RKO (cell line): ENCODE results near the gene MRTFA.
A peak's percentile ranks its signal among the peaks of the same experiment; 100 is the strongest.
"Not testable (repeated sequence)": the region's sequence is repeated elsewhere in the genome, so short reads cannot be mapped to it uniquely, and the experiment has no call there.

Experiments used
- DNase-seq: peaks from one replicate; pipeline ENCODE4 v3.0.0-alpha.2; 2016; ENCODE audit warnings: low spot score

The MRTFA gene

GRCh38 chr22:40627612-40628011 is 8.9 kb downstream of the MRTFA start:
- no peak for DNase-seq

GRCh38 chr22:40626851-40627250 is 9.7 kb downstream of the MRTFA start:
- DNase-seq: no peak

GRCh38 chr22:40625794-40626193 is 10.7 kb downstream of the MRTFA start:
- DNase-seq: not testable (repeated sequence)

- DNase-seq: not testable (repeated sequence)
Measured at GRCh38 chr22:40625281-40625680, 11.2 kb downstream of the MRTFA start.

- DNase-seq: no peak
Measured at GRCh38 chr22:40624770-40625169, 11.7 kb downstream of the MRTFA start.

GRCh38 chr22:40621309-40622151 is 15.0 kb downstream of the MRTFA start:
- DNase-seq: no peak

- DNase-seq: peak; percentile 40
Measured at GRCh38 chr22:40620464-40621046, 16.0 kb downstream of the MRTFA start.

- no peak for DNase-seq
Measured at GRCh38 chr22:40618400-40618799, 18.1 kb downstream of the MRTFA start.

GRCh38 chr22:40616578-40616977 is 19.9 kb downstream of the MRTFA start:
- DNase-seq: no peak

- DNase-seq: no peak
Measured at GRCh38 chr22:40613067-40613466, 23.5 kb downstream of the MRTFA start.

- DNase-seq: no peak
Measured at GRCh38 chr22:40612291-40612751, 24.2 kb downstream of the MRTFA start.

GRCh38 chr22:40611606-40612005 is 24.9 kb downstream of the MRTFA start:
- DNase-seq: no peak

GRCh38 chr22:40610329-40610850 is 26.1 kb downstream of the MRTFA start:
- DNase-seq: no peak

GRCh38 chr22:40609216-40609615 is 27.3 kb downstream of the MRTFA start:
- DNase-seq: no peak

GRCh38 chr22:40607506-40607905 is 29.0 kb downstream of the MRTFA start:
- DNase-seq: no peak

GRCh38 chr22:40606306-40606705 is 30.2 kb downstream of the MRTFA start:
- no peak for DNase-seq

- no peak for DNase-seq
Measured at GRCh38 chr22:40605761-40606160, 30.8 kb downstream of the MRTFA start.

- no peak for DNase-seq
Measured at GRCh38 chr22:40603088-40603605, 33.4 kb downstream of the MRTFA start.

- no peak for DNase-seq
Measured at GRCh38 chr22:40602231-40602630, 34.3 kb downstream of the MRTFA start.

- no peak for DNase-seq
Measured at GRCh38 chr22:40599731-40600130, 36.8 kb downstream of the MRTFA start.

- DNase-seq: not testable (repeated sequence)
Measured at GRCh38 chr22:40598712-40599111, 37.8 kb downstream of the MRTFA start.

- DNase-seq: no peak
Measured at GRCh38 chr22:40597526-40598430, 38.7 kb downstream of the MRTFA start.
